IMR-90 (cell line): ENCODE data around the gene FAM98B. TPM values are rescaled to one million over a fixed set of nuclear protein-coding genes. Genes with fewer than 3 reads are reported as not detected.

ENCODE experiments used
- ATAC-seq: fragments of 200-7000 bp; cut with Tn5 transposase; 2 replicates; pipeline ENCODE4 v1.9.1; 2020; ENCODE audit warnings: low read depth, mild to moderate bottlenecking, moderate library complexity
- Bru-seq: library from RNA; stranded (reverse); fragments of 400-500 nt; gene quantifications from one replicate; lab custom pipeline; 2021; lab: Mats Ljungman, UMichigan
- BruChase-seq, 2 experiments: library from RNA; stranded (reverse); fragments of 400-500 nt; gene quantifications; one replicate each; lab custom pipeline; 2021; lab: Mats Ljungman, UMichigan
- BruUV-seq: library from RNA; stranded (reverse); fragments of 400-500 nt; replicated peaks from 2 replicates; lab custom pipeline; 2021; lab: Mats Ljungman, UMichigan
- CTCF ChIA-PET: fragments of 300-600 bp; formaldehyde crosslinking; extraction: SDS; loops from one replicate; lab custom pipeline; 2021; ENCODE audit warnings: antibody characterized with exemption; lab: Yijun Ruan, JAX
- POLR2A ChIA-PET: fragments of 300-600 bp; sonication (Branson Sonifier 250); formaldehyde crosslinking; loops from one replicate; lab custom pipeline; 2022; ENCODE audit warnings: antibody characterized with exemption; ENCODE audit not compliant: unreplicated experiment; lab: Charles Lee
- DNase-seq: peaks from one replicate; pipeline ENCODE4 v3.0.0; 2013
- H2AFZ ChIP-seq: replicated peaks from 2 replicates; pipeline ENCODE3; 2013; ENCODE audit warnings: low read length, mild to moderate bottlenecking; ENCODE audit not compliant: poor library complexity
- H2AK5ac ChIP-seq: 2 replicates; pipeline ENCODE4 v1.6.1; 2013; ENCODE audit warnings: low read depth, low read length, inconsistent platforms
- H2AK9ac ChIP-seq: replicated peaks from 2 replicates; pipeline ENCODE3; 2013; ENCODE audit warnings: mild to moderate bottlenecking, low read depth, low read length, moderate library complexity; ENCODE audit not compliant: poor library complexity
- H2BK120ac ChIP-seq: 2 replicates; pipeline ENCODE4 v1.6.1; 2013; ENCODE audit warnings: low read depth, low read length, inconsistent platforms
- H2BK15ac ChIP-seq: 3 replicates; pipeline ENCODE4 v1.6.1; 2013; ENCODE audit warnings: low read depth, low read length, inconsistent platforms
- H2BK20ac ChIP-seq: 2 replicates; pipeline ENCODE4 v1.6.1; 2013; ENCODE audit warnings: low read depth, mild to moderate bottlenecking, inconsistent platforms, low read length, moderate library complexity
- H2BK5ac ChIP-seq: 2 replicates; pipeline ENCODE4 v1.6.1; 2013; ENCODE audit warnings: mild to moderate bottlenecking, low read depth, low read length, inconsistent platforms; ENCODE audit not compliant: poor library complexity, severe bottlenecking
- H3K14ac ChIP-seq: replicated peaks from 2 replicates; pipeline ENCODE4 v1.6.1; 2013; ENCODE audit warnings: low read depth, low read length, inconsistent platforms
- H3K18ac ChIP-seq: 2 replicates; pipeline ENCODE4 v1.6.1; 2013; ENCODE audit warnings: low read depth, low read length, control low read depth
- H3K23ac ChIP-seq: 2 replicates; pipeline ENCODE4 v1.6.1; 2013; ENCODE audit warnings: low read depth, low read length, inconsistent platforms
- H3K27ac ChIP-seq: 2 replicates; pipeline ENCODE4 v1.5.1; 2013; ENCODE audit warnings: mild to moderate bottlenecking, control low read depth, low read length; ENCODE audit not compliant: insufficient read depth
- H3K27me3 ChIP-seq: 2 replicates; pipeline ENCODE4 v1.6.1; 2013; ENCODE audit warnings: low read length; ENCODE audit not compliant: control insufficient read depth, insufficient read depth
- H3K36me3 ChIP-seq: 2 replicates; pipeline ENCODE4 v1.6.1; 2013; ENCODE audit warnings: low read length, mixed read lengths; ENCODE audit not compliant: control insufficient read depth, insufficient read depth
- H3K4ac ChIP-seq: 2 replicates; pipeline ENCODE4 v1.6.1; 2013; ENCODE audit warnings: low read depth, low read length, inconsistent platforms
- H3K4me1 ChIP-seq: 2 replicates; pipeline ENCODE4 v1.6.1; 2013; ENCODE audit warnings: low read length, mixed read lengths; ENCODE audit not compliant: control insufficient read depth, insufficient read depth
- H3K4me2 ChIP-seq: 2 replicates; pipeline ENCODE4 v1.6.1; 2013; ENCODE audit warnings: low read depth, mild to moderate bottlenecking, control low read depth, low read length, moderate library complexity
- H3K4me3 ChIP-seq: 2 replicates; pipeline ENCODE4 v1.5.1; 2013; ENCODE audit warnings: low read depth, mild to moderate bottlenecking, control low read depth, low read length, moderate library complexity; ENCODE audit not compliant: insufficient read depth
- H3K56ac ChIP-seq: 2 replicates; pipeline ENCODE4 v1.6.1; 2013; ENCODE audit warnings: low read length, inconsistent platforms; ENCODE audit not compliant: insufficient read depth; ENCODE audit errors: extremely low read depth
- H3K79me1 ChIP-seq, 2 experiments: 2 replicates each; pipeline ENCODE4 v1.6.1; 2013; ENCODE audit warnings: low read length in 2 of 2, inconsistent platforms in 1 of 2, low read depth in 1 of 2
- H3K9ac ChIP-seq: 2 replicates; pipeline ENCODE4 v1.6.1; 2013; ENCODE audit warnings: low read depth, low read length, control low read depth
- H3K9me1 ChIP-seq: 2 replicates; pipeline ENCODE4 v1.6.1; 2013; ENCODE audit warnings: low read length, inconsistent platforms; ENCODE audit not compliant: insufficient read depth
- H3K9me3 ChIP-seq: 2 replicates; pipeline ENCODE4 v1.6.1; 2013; ENCODE audit warnings: low read length; ENCODE audit not compliant: control insufficient read depth, insufficient read depth
- H4K20me1 ChIP-seq: 2 replicates; pipeline ENCODE4 v1.6.1; 2013; ENCODE audit warnings: low read length, inconsistent platforms; ENCODE audit not compliant: insufficient read depth
- H4K5ac ChIP-seq: 2 replicates; pipeline ENCODE4 v1.6.1; 2013; ENCODE audit warnings: mild to moderate bottlenecking, low read depth, low read length, control low read depth
- H4K8ac ChIP-seq, 2 experiments: 2 replicates each; pipeline ENCODE4 v1.6.1; 2013; ENCODE audit warnings: low read depth in 2 of 2, low read length in 2 of 2, control low read depth in 1 of 2, inconsistent platforms in 1 of 2
- H4K91ac ChIP-seq: 2 replicates; pipeline ENCODE4 v1.6.1; 2013; ENCODE audit warnings: low read depth, low read length, inconsistent platforms; ENCODE audit not compliant: insufficient read depth
- BHLHE40 ChIP-seq: fragments of 150-350 bp; IDR thresholded peaks from 2 replicates; pipeline ENCODE4 v1.6.1; 2016; ENCODE audit warnings: mild to moderate bottlenecking, low read depth, low read length
- CEBPB ChIP-seq: IDR thresholded peaks from 2 replicates; pipeline ENCODE4 v1.6.1; 2012; ENCODE audit warnings: low read depth, low read length, improper control_type of control experiment
- CHD1 ChIP-seq: IDR thresholded peaks from 2 replicates; pipeline ENCODE4 v1.6.1; 2012; ENCODE audit warnings: low read depth, low read length, improper control_type of control experiment
- MAFK ChIP-seq: IDR thresholded peaks from 2 replicates; pipeline ENCODE4 v1.6.1; 2012; ENCODE audit warnings: low read depth, low read length, improper control_type of control experiment
- MXI1 ChIP-seq: IDR thresholded peaks from 2 replicates; pipeline ENCODE4 v1.6.1; 2012; ENCODE audit warnings: low read depth, mild to moderate bottlenecking, low read length, moderate library complexity, borderline replicate concordance
- NFE2L2 ChIP-seq: fragments of 150-350 bp; IDR thresholded peaks from 2 replicates; pipeline ENCODE4 v1.6.1; 2016; ENCODE audit warnings: low read depth, mild to moderate bottlenecking, low read length
- POLR2A ChIP-seq: IDR thresholded peaks from 2 replicates; pipeline ENCODE4 v1.6.1; 2012; ENCODE audit warnings: mild to moderate bottlenecking, low read depth, low read length
- RAD21 ChIP-seq: IDR thresholded peaks from 2 replicates; pipeline ENCODE4 v1.6.1; 2012; ENCODE audit warnings: low read length, improper control_type of control experiment
- RCOR1 ChIP-seq: IDR thresholded peaks from 2 replicates; pipeline ENCODE4 v1.6.1; 2012; ENCODE audit warnings: mild to moderate bottlenecking, low read length, improper control_type of control experiment; ENCODE audit not compliant: insufficient replicate concordance
- RFX5 ChIP-seq: IDR thresholded peaks from 2 replicates; pipeline ENCODE4 v1.8.0; 2012; ENCODE audit warnings: low read depth, mild to moderate bottlenecking, low read length, moderate library complexity
- SMC3 ChIP-seq: fragments of 150-350 bp; IDR thresholded peaks from 2 replicates; pipeline ENCODE4 v1.6.1; 2016; ENCODE audit warnings: low read depth, mild to moderate bottlenecking, antibody characterized with exemption, low read length, moderate library complexity
- USF2 ChIP-seq: fragments of 150-350 bp; IDR thresholded peaks from 2 replicates; pipeline ENCODE4 v1.6.1; 2017; ENCODE audit warnings: mild to moderate bottlenecking, antibody characterized with exemption, low read length, low read depth
- WGBS, 2 experiments: methylation state at CpG; one replicate each; pipeline versions ENCODE4 v1.1.5 to v1.1.7; 2013; ENCODE audit warnings: missing lambda C conversion rate in 2 of 2; ENCODE audit not compliant: insufficient read length in 1 of 2; ENCODE audit errors: extremely low coverage in 2 of 2; 5-methylcytosine and 5-hydroxymethylcytosine counted together
- dilution Hi-C: fragments of 300-500 bp; cut with HindIII; formaldehyde crosslinking; loops from one replicate; pipeline ENCODE4 v1.14.3; 2018; ENCODE audit warnings: low sequenced_read_pairs; ENCODE audit not compliant: unreplicated experiment
- in situ Hi-C: fragments of 300-500 bp; cut with MboI; formaldehyde crosslinking; loops from 3 replicates; pipeline ENCODE4 v1.14.3; 2019; ENCODE audit warnings: low sequenced_read_pairs, inconsistent platforms, mixed read lengths
- intact Hi-C: fragments of 100-400 bp; cut with micrococcal nuclease; formaldehyde crosslinking; loops from 2 replicates; pipeline ENCODE4 v1.10.0; 2022
- long read RNA-seq: library from polyadenylated mRNA; unstranded; transcript quantifications from one replicate; pipeline ENCODE4 v2.0.0, GENCODE V29; 2021; ENCODE audit not compliant: unreplicated experiment
- polyA plus RNA-seq, 3 experiments: library from polyadenylated mRNA; depleted of rRNA; stranded (reverse); fragments of >200 nt; gene quantifications; 2 replicates each; pipeline ENCODE4 v1.2.3, GENCODE V29; 2012; ENCODE audit warnings: low replicate concordance in 1 of 3
- total RNA-seq: library from RNA; depleted of rRNA; stranded (reverse); fragments of >200 nt; gene quantifications from 2 replicates; pipeline ENCODE4 v1.2.3, GENCODE V29; 2012; rRNA removed
- TF ChIP-seq, protein P1 (sequence below): fragments of 150-350 bp; IDR thresholded peaks from 2 replicates; pipeline ENCODE4 v1.6.1; 2016; ENCODE audit warnings: low read depth, mild to moderate bottlenecking, low read length, moderate library complexity, borderline replicate concordance

Gene FAM98B
- total RNA-seq, result 2.7 and 7.2 TPM in 2 replicates
- 7.9 and 12.2 TPM in 2 replicates for polyA plus RNA-seq (2012; rRNA removed)
- 1.0 and 1.5 TPM in 2 replicates for polyA plus RNA-seq (2012; cell fraction: cytosol; rRNA removed)
- polyA plus RNA-seq (2012; cell fraction: nucleus; rRNA removed; ENCODE audit: low replicate concordance), result 0.23 and 2.2 TPM in 2 replicates
- percentile 86 among the genes with signal in this experiment for Bru-seq, nascent RNA
- BruChase-seq, experiment 1, labeled RNA remaining after a 6-hour chase, result percentile 66 among the genes with signal in this experiment
- percentile 66 among the genes with signal in this experiment for BruChase-seq, experiment 2, labeled RNA remaining after a 2-hour chase
- long read RNA-seq, partial matches to known transcripts, result 0 of 2 reads
- long read RNA-seq, other reads (novel, unspliced or antisense), result 1 of 2 reads

DNA sequence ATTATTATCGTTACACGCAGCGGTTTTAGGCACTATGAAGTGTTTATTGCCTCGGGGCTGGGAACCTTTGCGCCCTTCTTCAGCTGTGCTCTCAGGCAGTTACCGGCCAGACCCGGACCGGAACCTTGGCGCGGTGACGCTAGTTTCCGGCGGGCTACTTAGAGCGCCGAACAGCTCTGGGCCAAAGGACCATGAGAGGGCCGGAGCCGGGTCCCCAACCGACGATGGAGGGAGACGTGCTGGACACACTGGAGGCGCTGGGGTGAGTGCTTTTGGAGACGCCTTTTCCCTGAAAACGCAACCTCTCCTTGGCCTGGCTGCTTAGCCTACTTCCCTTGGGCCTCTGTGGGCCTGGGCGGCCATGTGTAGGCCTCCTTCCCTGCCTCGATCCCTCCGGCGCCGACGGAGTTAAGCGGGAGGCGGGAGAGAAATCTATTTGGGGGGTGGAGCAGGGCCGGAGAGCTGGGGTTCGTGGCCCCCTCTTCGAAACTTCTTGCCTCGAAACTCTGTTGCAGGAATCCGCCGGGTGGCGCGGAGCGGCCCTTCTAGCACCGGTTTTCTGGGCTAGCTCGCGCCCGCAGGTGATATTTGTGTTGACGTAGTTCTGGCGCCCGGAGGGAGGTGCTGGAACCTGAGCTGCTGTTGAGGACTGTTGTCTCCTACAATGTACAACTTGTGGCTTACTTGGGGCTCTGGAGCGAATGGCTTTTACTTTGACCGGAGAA lies at the start of gene FAM98B:
Gene FAM98B, plus strand, starts transcription at position 157 of the 725 bp plus-strand sequence. Its CDS starts 35 bp downstream, at position 192.
- H3K4ac ChIP-seq, result peak within 1 kb of the TSS; percentile 85
- H2BK120ac ChIP-seq, result peak within 1 kb of the TSS; percentile 78
- peak within 1 kb of the TSS; percentile 94 for H3K18ac ChIP-seq
- peak; percentile 97 for ATAC-seq
- H2BK15ac ChIP-seq, result peak within 1 kb of the TSS; percentile 92; the same call in 2 of the 3 replicates
- H3K23ac ChIP-seq, result peak within 1 kb of the TSS; percentile 96
- H4K91ac ChIP-seq, result peak within 1 kb of the TSS; percentile 96
- peak within 1 kb of the TSS; percentile 93 for H3K14ac ChIP-seq
- H4K20me1 ChIP-seq, result no peaks in the 10 kb centered on the region; the same call in 1 of the 2 replicates
- DNase-seq, result peak; percentile 85
- H4K5ac ChIP-seq, result peak within 1 kb of the TSS; percentile 98
- H3K9me3 ChIP-seq, result no peaks in the 10 kb centered on the region
- POLR2A ChIA-PET, result interaction anchor here (1.0 kb wide), 1 partner anchor 10 kb away, joined by 3 read pairs; no protein-coding TSS in a partner anchor
- peaks cover 6% of the 10 kb centered on the region; the same call in 1 of the 2 replicates for H3K27me3 ChIP-seq
- peaks cover 3% of the 10 kb centered on the region; the same call in 1 of the 2 replicates for H3K4me1 ChIP-seq
- H3K79me1 ChIP-seq, result peaks cover 29 to 42% of the 10 kb centered on the region in 2 experiments
- peak within 1 kb of the TSS; percentile 99 for H3K9ac ChIP-seq
- peak within 1 kb of the TSS; percentile 45; the same call in 1 of the 2 replicates for H2BK20ac ChIP-seq
- H3K9me1 ChIP-seq, result peaks cover 13% of the 10 kb centered on the region
- H3K27ac ChIP-seq, result peak within 1 kb of the TSS; percentile 98
- in situ Hi-C loops (no loop called here), intact Hi-C loops (no loop called here), dilution Hi-C loops (no loop called here)
- peak within 1 kb of the TSS; percentile 94 for H2BK5ac ChIP-seq
- H3K36me3 ChIP-seq, result peaks cover 3% of the 10 kb centered on the region; the same call in 1 of the 2 replicates
- peak within 1 kb of the TSS; percentile 92 to 99 for H4K8ac ChIP-seq
- 0 out of 2 replicates have a peak within 1 kb of the TSS, but pooled peaks have one; percentile 3 for H2AK5ac ChIP-seq
- H2AK9ac ChIP-seq, result peak within 1 kb of the TSS; percentile 77
- WGBS, 2 experiments, result 2% methylated on average over 9 of the region's 49 CpGs; no CpG with 5 or more reads in 1 of the 2 experiments
- BruUV-seq, result no TSS peak
- peak within 1 kb of the TSS; percentile 90; the same call in 1 of the 2 replicates for H3K56ac ChIP-seq
- peak within 1 kb of the TSS; percentile 99 for H2AFZ ChIP-seq
- H3K4me2 ChIP-seq, result peak within 1 kb of the TSS; percentile 95
- CTCF ChIA-PET, result interaction anchor here (0.7 to 2.5 kb wide), 6 partner anchors 12 to 618 kb away, joined by 3 to 8 read pairs (median 3); no protein-coding TSS in a partner anchor
- peak within 1 kb of the TSS; percentile 87 for H3K4me3 ChIP-seq
- TF ChIP-seq RAD21 (no peak), RFX5 (no peak), USF2 (no peak), MAFK (no peak), CHD1 (no peak), RCOR1 (no peak), CEBPB (no peak), BHLHE40 (0 out of 2 replicates have a peak, but pooled peaks have one; percentile 25), SMC3 (peak; percentile 13; the same call in 1 of the 2 replicates), NFE2L2 (0 out of 2 replicates have a peak, but pooled peaks have one; percentile 13), POLR2A (peak; percentile 67; the same call in 1 of the 2 replicates), MXI1 (no peak)
- TF ChIP-seq, protein P1, sequence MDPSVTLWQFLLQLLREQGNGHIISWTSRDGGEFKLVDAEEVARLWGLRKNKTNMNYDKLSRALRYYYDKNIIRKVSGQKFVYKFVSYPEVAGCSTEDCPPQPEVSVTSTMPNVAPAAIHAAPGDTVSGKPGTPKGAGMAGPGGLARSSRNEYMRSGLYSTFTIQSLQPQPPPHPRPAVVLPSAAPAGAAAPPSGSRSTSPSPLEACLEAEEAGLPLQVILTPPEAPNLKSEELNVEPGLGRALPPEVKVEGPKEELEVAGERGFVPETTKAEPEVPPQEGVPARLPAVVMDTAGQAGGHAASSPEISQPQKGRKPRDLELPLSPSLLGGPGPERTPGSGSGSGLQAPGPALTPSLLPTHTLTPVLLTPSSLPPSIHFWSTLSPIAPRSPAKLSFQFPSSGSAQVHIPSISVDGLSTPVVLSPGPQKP, result no peak
